HG03095 (cell line): ENCODE data around the gene CRK.
A peak's percentile ranks its signal among the peaks of the same experiment; 100 is the strongest.

ENCODE experiments used
- ATAC-seq: cut with Tn5 transposase; IDR thresholded peaks from one replicate; pipeline ENCODE4 v1.9.1; 2021; ENCODE audit warnings: moderate library complexity; ENCODE audit not compliant: unreplicated experiment

CRK gene

GRCh38 chr17:1455797-1456599 lies at the start of gene CRK:
TSS of gene CRK (minus strand) at chr17:1456232. CDS start at chr17:1456117, 115 bp downstream.
- peak; percentile 75 for ATAC-seq

DNA sequence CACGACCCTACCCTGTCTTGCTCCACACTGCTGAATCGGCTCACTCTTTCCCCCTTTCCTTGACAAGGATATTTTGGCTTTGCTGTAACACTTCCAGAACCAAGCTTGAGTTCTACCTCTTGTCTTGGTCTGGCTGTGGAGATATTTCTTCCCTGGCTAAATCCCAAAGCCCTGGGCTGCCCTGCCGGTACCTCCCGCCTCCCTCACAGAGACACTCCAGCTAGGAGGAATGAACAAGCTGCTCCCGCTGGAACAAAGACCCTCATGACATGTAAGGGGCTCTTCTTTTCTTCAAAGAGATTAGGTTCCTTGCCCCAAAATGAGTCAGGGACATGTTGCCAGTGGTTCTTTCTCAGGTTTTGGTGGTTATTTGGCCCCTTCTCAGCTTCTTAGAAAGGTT lies 49.6 kb upstream of the CRK start:
- no peak for ATAC-seq

DNA sequence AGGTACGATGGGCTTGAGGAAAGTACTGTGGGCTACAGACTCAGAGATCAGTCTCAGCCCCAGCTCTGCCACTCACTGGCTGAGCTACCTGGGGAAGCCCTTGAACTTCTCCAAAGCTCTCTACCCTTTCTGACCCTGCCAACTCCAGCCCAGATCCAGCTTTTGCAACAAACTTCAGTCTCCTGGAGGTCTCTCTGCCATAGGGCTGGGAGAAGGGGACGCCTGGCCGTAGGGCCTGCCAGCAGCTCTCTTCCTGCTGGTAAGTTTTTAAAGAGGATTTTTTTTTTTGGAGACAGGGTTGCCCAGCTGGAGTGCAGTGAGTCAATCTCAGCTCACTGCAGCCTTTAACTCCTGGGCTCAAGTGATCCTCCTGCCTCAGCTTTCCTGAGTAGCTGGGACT lies 48.8 kb upstream of the CRK start:
- ATAC-seq: no peak

DNA sequence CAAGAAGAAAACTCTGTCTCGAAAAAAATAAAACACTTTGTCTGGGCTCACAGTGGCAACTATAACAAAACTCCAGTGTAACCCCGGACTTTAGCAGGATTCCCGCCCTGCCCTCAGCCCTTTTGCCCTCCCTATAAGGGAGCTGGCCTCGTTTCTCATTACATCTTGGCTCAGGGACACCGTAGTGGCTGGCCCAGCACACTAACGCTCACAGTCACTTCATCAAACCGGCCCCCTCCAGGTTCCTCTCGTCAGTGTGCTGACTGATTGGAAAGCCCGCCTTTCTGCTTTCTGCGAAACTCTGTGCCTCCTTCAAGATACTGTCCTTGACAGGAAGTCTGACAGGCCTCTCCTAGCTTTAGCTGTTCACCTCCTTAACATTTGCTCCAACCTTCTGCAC lies 47.7 kb upstream of the CRK start:
- ATAC-seq: no peak

DNA sequence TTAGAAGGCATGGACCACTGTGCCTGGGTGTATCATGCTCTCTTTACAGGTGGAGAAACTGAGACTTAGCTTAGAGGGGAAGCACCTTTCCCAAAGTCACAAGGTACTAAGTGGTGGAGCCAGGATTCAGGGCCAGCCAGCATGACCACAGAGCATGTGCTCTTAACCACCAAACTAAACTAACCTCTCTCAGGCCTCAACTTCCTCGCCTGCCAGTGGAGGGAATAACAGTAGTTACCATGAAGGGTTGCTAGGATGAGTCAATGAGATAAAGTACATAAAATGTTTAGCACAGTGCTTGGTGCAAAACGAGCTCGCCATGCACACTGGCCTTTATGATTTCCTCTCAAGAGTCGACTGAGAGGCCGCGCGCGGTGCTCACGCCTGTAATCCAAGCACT lies 42.8 kb upstream of the CRK start:
- ATAC-seq: no peak

- ATAC-seq: no peak
Measured at GRCh38 chr17:1498233-1498632, 42.2 kb upstream of the CRK start.

DNA sequence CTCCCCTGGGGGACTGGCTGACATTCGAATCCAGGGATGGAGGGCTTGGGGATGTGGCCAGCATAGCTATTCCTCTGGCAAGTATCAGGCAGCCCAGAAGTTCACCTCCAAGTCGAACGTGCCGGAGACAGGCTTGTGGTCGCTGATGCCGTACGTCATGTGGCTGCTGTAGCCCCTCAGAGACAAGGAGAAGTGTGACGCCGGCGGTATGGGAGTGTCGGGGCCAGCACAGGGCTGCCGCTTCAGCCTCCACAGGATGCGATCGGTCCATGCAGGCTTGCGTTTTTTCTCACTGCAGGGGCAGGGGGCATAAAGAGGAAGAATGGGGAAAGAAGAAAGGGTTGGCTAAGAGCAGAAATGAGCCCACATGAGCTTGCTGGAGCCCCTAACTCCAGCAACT lies 41.8 kb upstream of the CRK start:
- ATAC-seq: no peak

GRCh38 chr17:1496869-1497268 lies 40.8 kb upstream of the CRK start:
- no peak for ATAC-seq

GRCh38 chr17:1495265-1495989 lies 39.4 kb upstream of the CRK start:
- no peak for ATAC-seq

DNA sequence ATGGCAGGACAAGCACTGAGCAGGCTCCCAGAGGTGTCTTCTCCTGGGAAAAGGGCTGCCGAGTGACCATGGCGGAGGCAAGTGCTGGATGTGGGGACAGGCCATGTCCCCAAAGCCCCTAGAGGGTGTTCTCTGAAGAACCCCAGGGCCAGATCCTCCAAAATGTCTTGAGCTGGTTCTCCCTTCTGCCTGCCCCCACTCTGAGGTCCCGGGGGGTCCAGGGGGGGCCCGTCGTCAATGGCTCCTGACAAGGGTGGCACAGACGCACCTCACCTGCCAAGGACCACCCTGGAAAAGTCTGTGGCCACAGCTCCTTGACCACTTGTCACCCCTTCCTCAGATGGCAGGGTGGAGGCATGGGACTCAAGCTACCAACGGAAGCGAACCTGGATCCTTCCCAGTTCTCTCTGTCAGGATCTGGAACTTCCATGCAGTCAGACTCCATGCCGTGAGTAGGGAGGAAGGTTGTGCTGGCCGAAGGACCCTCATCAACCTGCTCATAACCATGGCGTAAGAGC lies 38.8 kb upstream of the CRK start:
- no peak for ATAC-seq

- no peak for ATAC-seq
Measured at GRCh38 chr17:1494203-1494602, 38.2 kb upstream of the CRK start.

GRCh38 chr17:1493291-1493980 lies 37.4 kb upstream of the CRK start:
- ATAC-seq: no peak

DNA sequence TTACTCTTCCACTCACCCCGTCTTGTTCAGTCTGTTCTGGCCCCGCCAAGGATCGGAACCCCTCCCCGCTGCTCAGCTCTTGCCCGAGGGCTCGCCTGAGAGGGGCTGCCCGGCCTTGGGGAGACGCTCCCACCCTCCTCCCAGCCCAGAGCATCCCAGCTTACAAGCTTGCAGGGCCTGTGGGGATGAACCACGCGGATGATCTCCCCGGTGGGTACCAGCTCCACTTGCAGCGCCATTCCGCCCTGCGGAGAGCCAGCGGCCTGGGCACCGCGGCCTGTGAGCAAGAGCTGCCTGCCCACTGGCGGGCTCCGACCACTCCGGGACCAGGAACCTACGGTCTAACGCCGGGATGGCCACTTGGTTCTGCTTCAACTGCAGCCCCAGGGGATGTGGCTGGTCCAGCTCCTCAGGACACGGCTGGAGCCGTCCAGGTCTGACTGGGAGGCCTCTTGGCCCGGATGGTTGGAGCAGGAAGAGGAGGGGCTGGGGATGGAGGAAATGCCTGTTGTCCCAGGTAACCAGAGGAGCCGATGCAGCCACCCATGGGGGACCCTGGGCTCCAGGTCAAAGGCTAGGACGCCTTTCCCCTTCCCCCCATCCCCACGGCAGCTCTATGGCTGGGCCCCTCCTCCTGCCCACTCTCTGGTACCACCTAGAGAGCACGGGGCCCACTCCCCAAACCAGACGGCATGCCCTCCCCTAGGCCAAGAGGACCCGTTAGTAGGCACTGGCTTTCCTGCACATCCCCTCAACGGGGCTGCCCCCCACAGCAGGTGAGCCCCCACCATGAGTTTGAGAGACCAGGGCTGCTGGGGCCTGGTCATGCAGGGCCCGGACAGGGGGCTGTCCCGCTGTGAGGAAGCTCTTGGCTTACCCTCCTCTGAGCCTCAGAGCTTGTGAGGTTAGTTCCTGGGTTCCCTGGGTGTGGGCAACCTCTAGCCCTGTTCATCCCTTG lies 36.5 kb upstream of the CRK start, which contains the start of gene MYO1C:
MYO1C (minus strand) TSS at position 438 of the 958 bp plus-strand sequence; CDS start at position 239, 199 bp downstream.
- ATAC-seq: no peak

DNA sequence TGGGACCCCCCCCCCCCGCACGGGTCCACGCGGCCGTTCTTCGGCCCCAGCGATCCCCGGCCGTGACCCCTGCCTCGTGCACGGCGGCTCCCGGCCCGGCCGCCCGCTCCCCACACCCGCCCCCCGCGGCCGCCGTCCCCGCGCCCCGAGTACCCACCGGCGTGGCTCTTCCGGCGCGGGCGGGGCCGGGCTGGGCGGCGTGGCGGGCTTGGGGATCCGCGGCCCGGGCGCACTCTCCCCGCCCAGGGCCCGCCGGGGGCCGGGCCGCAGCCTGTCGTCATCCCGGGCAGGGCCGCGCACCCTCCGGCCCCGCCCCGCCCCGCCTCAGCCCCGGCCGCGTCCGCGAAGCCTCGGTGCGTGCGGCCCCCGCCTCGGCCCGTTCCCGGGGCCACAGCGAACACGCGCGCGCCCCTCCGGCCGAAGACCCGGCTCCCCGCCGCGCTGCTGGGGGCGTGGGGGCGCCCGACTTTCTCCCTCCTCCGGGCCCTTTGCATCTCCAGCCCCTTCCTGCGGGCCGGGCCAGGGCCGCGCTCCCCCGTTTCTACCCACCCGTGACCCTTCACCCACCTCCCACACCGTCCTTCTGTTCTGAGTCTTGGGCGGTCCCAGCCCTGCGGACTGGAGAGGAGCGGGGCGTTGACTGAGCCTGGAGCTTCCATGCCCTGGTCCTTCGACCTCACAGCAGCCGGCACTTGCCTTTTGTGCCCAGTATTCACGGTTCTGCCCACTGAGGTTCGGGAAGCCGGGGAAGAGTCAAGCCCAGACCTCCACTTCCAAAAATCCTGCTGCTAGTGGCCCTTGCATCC lies 35.6 kb upstream of the CRK start:
- peak; percentile 36 for ATAC-seq

- ATAC-seq: peak; percentile 47
Measured at GRCh38 chr17:1490643-1491442, 34.8 kb upstream of the CRK start.

- ATAC-seq: no peak
Measured at GRCh38 chr17:1488826-1489270, 32.8 kb upstream of the CRK start.

DNA sequence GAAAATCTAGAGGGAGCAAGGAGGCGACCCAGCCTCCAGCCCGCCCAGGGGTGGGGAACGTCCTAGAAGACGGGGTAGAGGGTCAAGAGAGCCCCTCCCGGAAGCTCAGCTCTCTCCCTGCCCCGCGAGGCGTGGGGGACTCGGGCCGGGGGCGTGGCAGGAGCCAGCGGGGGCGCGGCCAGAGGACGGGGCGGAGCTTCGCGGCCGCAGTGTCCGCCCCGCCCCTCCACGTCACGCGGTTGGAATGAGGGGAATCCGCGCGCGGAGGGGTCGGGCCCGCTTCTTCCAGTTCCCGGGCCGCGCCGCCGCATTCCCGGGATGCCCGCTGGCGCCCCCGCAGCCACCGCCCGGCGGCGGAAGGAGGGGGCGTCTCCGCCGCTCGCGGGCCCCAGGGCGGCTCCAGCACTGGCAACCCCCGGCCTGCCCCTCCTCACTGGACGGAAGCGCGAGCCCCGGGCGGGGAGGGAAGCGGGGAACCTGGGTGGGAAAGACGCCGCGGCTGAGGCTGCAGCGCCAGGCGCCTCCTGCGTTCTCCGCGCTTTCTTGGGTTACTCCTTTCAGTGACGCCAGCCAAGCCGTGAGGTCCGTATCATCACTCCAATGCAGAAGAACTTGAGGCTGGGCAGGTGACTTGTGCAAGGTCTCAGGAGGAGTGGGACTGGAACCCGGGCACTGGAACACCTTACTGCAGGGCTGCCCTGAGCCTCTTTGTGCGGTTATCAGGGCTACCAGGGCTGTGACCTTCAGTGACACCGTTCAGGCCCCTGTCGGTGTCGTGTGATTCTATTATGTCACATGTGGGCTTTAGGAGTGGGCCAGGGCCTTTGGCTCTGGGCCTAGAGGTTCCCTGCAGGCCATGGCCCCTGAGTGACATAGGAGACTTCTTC lies 32.1 kb upstream of the CRK start:
- ATAC-seq: no peak
